ENCODE results near the gene CDKN1C. TPM values are rescaled to one million over a fixed set of nuclear protein-coding genes. Genes with fewer than 3 reads are reported as not detected.

CDKN1C gene
- total RNA-seq, 4 donors from 2014 or later = 14.3 to 50.9 (median 37.3) TPM

DNA sequence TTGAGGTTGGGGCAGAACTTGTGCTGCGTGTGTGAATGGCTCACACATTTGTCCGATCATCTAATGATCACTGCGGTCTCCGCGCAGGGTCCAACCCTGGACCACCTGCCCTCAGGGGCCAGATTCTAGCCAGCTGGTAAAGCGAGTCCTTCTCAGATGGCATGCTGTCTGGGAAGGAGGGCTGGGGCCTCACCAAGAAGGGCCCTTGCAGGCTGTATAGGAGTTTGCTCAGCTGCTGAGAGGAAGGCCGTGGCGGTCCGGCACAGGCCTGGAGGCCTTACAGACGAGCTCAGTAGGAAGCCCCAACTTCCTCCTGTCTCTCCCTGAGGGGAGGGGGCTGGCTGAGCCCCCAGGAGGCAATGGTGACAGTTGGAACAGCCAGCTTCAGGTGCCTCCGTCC, 29.9 kb upstream of the CDKN1C start:
- Histone ChIP-seq H3K9me3 (no peaks in the 10 kb centered on the region), H3K4me3 (no peak overlapping the region), H3K27ac (no peak overlapping the region), H3K27me3 (no peaks in the 10 kb centered on the region), H3K36me3 (no peaks in the 10 kb centered on the region), H3K4me1 (peaks cover 35% of the 10 kb centered on the region)
- DNase-seq (ENCODE audit: low spot score in 2 of 2) = no peak
- TF ChIP-seq POLR2AphosphoS5 (IDR thresholded peaks at IDR 0.05) (no peak), EP300 (IDR thresholded peaks at IDR 0.05) (no peak), POLR2A (IDR thresholded peaks at IDR 0.05) (no peak)
- TF ChIP-seq, protein P1, sequence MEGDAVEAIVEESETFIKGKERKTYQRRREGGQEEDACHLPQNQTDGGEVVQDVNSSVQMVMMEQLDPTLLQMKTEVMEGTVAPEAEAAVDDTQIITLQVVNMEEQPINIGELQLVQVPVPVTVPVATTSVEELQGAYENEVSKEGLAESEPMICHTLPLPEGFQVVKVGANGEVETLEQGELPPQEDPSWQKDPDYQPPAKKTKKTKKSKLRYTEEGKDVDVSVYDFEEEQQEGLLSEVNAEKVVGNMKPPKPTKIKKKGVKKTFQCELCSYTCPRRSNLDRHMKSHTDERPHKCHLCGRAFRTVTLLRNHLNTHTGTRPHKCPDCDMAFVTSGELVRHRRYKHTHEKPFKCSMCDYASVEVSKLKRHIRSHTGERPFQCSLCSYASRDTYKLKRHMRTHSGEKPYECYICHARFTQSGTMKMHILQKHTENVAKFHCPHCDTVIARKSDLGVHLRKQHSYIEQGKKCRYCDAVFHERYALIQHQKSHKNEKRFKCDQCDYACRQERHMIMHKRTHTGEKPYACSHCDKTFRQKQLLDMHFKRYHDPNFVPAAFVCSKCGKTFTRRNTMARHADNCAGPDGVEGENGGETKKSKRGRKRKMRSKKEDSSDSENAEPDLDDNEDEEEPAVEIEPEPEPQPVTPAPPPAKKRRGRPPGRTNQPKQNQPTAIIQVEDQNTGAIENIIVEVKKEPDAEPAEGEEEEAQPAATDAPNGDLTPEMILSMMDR (IDR thresholded peaks at IDR 0.05) = no peak
- 83% methylated on average over 8 of the region's 11 CpGs for WGBS

DNA sequence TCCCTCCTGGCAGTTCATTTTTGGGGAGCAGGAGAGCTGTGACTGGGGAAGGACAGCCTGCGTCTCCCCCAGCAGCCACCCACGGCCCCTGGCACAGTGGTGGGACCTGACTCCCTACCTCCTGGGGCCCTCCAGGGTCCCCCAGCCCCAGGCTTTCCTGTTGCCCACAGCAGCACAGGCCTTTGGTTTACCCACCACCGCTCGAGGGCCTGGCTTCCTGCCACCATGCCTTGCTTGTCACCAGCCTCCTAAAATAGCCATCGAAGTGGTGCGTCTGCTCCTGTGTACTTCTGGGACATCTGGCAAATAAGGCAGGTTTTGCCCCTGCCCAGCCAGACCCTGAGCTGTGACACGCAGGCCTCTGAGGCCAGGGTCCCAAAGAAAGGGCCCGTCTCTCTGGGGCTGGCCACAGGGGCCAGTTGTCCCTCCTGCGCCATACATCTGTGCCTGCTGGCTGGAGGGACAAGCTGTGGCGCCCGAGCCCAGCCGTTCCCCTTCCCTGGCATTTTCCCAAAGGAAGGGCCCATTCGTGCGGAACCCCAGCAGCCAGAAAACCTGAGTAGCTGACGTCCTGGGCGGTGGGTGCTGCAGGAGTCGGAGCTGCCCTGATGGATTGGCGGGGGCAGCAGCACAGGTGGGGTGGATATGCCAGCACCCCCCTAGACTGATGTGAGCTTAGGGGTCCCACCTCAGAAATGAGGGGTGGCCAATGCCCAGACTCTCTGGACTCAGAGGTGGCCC, 29.1 kb upstream of the CDKN1C start:
- Histone ChIP-seq H3K4me1 (peaks cover 35% of the 10 kb centered on the region), H3K9me3 (no peaks in the 10 kb centered on the region), H3K4me3 (no peak overlapping the region), H3K36me3 (no peaks in the 10 kb centered on the region), H3K27me3 (no peaks in the 10 kb centered on the region), H3K27ac (no peak overlapping the region)
- TF ChIP-seq EP300 (IDR thresholded peaks at IDR 0.05) (no peak), POLR2AphosphoS5 (IDR thresholded peaks at IDR 0.05) (no peak), POLR2A (IDR thresholded peaks at IDR 0.05) (no peak)
- TF ChIP-seq, protein P1 (IDR thresholded peaks at IDR 0.05) = no peak
- DNase-seq (ENCODE audit: low spot score in 2 of 2) = no peak
- 76% methylated on average over 5 of the region's 18 CpGs for WGBS

DNA sequence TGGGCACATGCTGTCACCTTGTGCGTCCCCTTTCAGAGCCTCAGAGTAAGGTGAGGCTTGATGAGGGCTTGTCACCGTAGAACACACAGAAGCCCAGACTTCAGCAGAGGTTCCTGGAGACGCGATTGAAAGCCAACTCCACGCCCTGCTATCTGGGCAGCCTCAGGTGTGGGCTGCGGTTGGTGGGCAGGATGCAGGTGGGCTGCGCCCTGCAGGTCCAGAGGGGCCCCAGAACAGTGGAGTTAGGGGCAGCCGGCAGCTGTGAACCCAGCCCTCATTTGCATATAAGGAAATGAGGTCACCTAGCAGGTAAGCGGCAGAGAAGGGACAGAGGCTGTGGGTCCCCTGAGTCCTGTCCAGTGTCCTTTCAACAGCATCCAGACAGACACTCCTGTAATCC, 28.2 kb upstream of the CDKN1C start:
- H3K36me3 ChIP-seq = no peaks in the 10 kb centered on the region
- H3K4me3 ChIP-seq = no peak overlapping the region
- no peak overlapping the region for H3K27ac ChIP-seq
- WGBS = 85% methylated on average over 4 of the region's 9 CpGs
- DNase-seq (ENCODE audit: low spot score in 2 of 2) = no peak
- no peaks in the 10 kb centered on the region for H3K9me3 ChIP-seq
- TF ChIP-seq POLR2AphosphoS5 (IDR thresholded peaks at IDR 0.05) (no peak), POLR2A (IDR thresholded peaks at IDR 0.05) (no peak), EP300 (IDR thresholded peaks at IDR 0.05) (no peak)
- TF ChIP-seq, protein P1 (IDR thresholded peaks at IDR 0.05) = no peak
- peaks cover 40% of the 10 kb centered on the region for H3K4me1 ChIP-seq
- H3K27me3 ChIP-seq = no peaks in the 10 kb centered on the region

DNA sequence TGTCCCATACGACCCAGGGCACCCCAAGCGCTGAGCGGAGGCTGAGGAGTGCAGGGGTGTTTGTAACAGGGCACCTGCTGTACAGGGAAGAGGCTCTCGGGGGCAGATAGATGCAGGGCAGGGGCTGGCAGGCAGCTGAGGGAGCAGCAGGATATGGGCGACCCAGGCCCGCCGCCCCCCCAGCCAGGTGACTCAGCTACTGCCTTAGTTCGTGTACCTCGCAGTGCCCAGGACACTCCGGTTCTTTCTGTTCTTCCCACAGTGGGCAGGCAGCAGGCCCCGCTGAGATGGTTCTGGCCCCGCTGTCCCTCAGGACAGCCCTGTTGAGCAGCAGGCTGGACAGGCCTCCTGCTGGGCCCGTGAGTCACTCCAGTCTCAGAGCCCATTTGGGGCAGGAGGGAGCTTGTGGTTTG, 27.4 kb upstream of the CDKN1C start:
- WGBS = 63% methylated on average over 8 of the region's 13 CpGs
- H3K9me3 ChIP-seq = no peaks in the 10 kb centered on the region
- DNase-seq (ENCODE audit: low spot score in 2 of 2) = no peak
- no peaks in the 10 kb centered on the region for H3K27me3 ChIP-seq
- peak overlapping the region; percentile 81 for H3K27ac ChIP-seq
- TF ChIP-seq POLR2A (IDR thresholded peaks at IDR 0.05) = no peak
- no peak for TF ChIP-seq EP300 (IDR thresholded peaks at IDR 0.05)
- TF ChIP-seq, protein P1 (IDR thresholded peaks at IDR 0.05) = no peak
- no peak for TF ChIP-seq POLR2AphosphoS5 (IDR thresholded peaks at IDR 0.05)
- H3K4me3 ChIP-seq = no peak overlapping the region
- peaks cover 40% of the 10 kb centered on the region for H3K4me1 ChIP-seq
- H3K36me3 ChIP-seq = no peaks in the 10 kb centered on the region

DNA sequence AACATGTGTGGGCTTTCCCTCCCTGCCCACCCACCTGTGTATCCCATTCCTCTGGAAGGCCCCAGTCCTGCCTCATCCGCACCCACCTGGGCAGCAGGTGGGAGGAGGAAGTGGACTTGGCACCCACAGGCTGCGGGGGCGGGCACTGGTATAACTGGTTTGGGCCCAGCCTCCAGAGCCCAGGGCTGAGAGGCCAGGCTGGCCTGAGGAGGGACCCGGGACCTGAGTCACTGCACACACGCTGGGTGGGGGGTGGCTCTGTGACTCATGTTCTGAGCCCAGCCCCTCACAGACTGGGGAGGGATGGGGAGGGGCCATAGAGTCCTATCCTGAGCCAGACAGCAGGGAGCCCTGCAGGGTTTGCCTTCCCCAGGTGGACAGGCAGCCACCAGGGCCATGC, 26.9 kb upstream of the CDKN1C start:
- Histone ChIP-seq H3K36me3 (no peaks in the 10 kb centered on the region), H3K27ac (peak overlapping the region; percentile 81), H3K4me3 (no peak overlapping the region), H3K4me1 (peaks cover 40% of the 10 kb centered on the region), H3K27me3 (no peaks in the 10 kb centered on the region), H3K9me3 (no peaks in the 10 kb centered on the region)
- TF ChIP-seq POLR2AphosphoS5 (IDR thresholded peaks at IDR 0.05) = peak in 2 of 3 donors; percentile 39 to 44
- TF ChIP-seq, protein P1 (IDR thresholded peaks at IDR 0.05) = no peak
- no peak for DNase-seq (ENCODE audit: low spot score in 2 of 2)
- WGBS = 47% methylated on average over 3 of the region's 5 CpGs
